ENCODE results near the gene PARP1.

DNA sequence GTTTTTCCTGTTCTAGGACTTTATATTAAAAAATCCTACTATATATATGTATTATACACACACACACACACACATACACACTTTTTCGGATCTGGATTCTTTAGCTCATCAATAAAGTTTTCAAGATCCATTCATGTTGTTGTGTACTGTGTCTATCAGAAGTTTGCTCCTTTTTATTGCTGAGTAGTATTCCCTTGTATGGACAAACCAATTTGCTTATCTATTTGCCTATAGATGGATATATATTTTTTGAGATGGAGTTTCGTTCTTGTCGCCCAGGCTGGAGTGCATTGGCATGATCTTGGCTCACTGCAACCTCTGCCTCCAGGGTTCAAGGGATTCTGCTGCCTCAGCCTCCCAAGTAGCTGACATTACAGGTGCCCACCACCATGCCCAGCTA, 78.7 kb downstream of the PARP1 start:
- TF ChIP-seq POLR2A (IDR thresholded peaks at IDR 0.05): no peak
- TF ChIP-seq, protein P1, sequence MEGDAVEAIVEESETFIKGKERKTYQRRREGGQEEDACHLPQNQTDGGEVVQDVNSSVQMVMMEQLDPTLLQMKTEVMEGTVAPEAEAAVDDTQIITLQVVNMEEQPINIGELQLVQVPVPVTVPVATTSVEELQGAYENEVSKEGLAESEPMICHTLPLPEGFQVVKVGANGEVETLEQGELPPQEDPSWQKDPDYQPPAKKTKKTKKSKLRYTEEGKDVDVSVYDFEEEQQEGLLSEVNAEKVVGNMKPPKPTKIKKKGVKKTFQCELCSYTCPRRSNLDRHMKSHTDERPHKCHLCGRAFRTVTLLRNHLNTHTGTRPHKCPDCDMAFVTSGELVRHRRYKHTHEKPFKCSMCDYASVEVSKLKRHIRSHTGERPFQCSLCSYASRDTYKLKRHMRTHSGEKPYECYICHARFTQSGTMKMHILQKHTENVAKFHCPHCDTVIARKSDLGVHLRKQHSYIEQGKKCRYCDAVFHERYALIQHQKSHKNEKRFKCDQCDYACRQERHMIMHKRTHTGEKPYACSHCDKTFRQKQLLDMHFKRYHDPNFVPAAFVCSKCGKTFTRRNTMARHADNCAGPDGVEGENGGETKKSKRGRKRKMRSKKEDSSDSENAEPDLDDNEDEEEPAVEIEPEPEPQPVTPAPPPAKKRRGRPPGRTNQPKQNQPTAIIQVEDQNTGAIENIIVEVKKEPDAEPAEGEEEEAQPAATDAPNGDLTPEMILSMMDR (IDR thresholded peaks at IDR 0.05): no peak
